Psoas muscle (tissue), 8 donors: ENCODE measurements around the gene RBBP8NL. TPM values are rescaled to one million over a fixed set of nuclear protein-coding genes. Genes with fewer than 3 reads are reported as not detected.
"Not testable (repeated sequence)": the region's sequence is repeated elsewhere in the genome, so short reads cannot be mapped to it uniquely, and the experiment has no call there.

Source experiments
- ATAC-seq, 4 donors: fragments of 200-7000 bp; cut with Tn5 transposase; one replicate each; pipeline ENCODE4 v1.9.1; 2020; ENCODE audit warnings: moderate library complexity in 3 of 4, mild to moderate bottlenecking in 2 of 4
- DNase-seq, 2 donors: peaks; one replicate each; pipeline ENCODE4 v3.0.0-alpha.2; 2020
- H3K27ac ChIP-seq: fragments of 200-600 bp; one replicate; pipeline ENCODE4 v1.8.0; 2022
- H3K27me3 ChIP-seq, 3 donors: fragments of 200-600 bp in 1 of 3; one replicate each; pipeline versions ENCODE4 v1.6.1 to v1.8.0; 2013 to 2022; ENCODE audit warnings: low read length in 2 of 3, mild to moderate bottlenecking in 2 of 3, moderate library complexity in 1 of 3; ENCODE audit not compliant: insufficient read depth in 3 of 3
- H3K36me3 ChIP-seq, 2 donors: fragments of 200-600 bp in 1 of 2; one replicate each; pipeline versions ENCODE4 v1.6.1 to v1.8.0; 2013 to 2022; ENCODE audit warnings: low read depth in 1 of 2, mild to moderate bottlenecking in 1 of 2, moderate library complexity in 1 of 2; ENCODE audit not compliant: insufficient read depth in 1 of 2
- H3K4me1 ChIP-seq: fragments of 200-600 bp; one replicate; pipeline ENCODE4 v1.8.0; 2022
- H3K4me3 ChIP-seq: fragments of 200-600 bp; one replicate; pipeline ENCODE4 v1.8.0; 2022; ENCODE audit warnings: mild to moderate bottlenecking
- H3K9me3 ChIP-seq: fragments of 200-600 bp; one replicate; pipeline ENCODE4 v1.8.0; 2022
- CTCF ChIP-seq: fragments of 200-600 bp; IDR thresholded peaks from one replicate; pipeline ENCODE4 v1.8.0; 2022; ENCODE audit warnings: antibody characterized with exemption
- WGBS, 3 donors: extraction: QIAGEN DNeasy Blood & Tissue Kit; methylation state at CpG; one replicate each; pipeline versions ENCODE4 v1.1.6 to v1.1.7; 2013; 5-methylcytosine and 5-hydroxymethylcytosine counted together
- intact Hi-C, 2 donors: fragments of 100-400 bp; cut with DNase I; formaldehyde crosslinking; loops; one replicate each; pipeline versions ENCODE4 v1.11.0 to v1.14.2; 2022
- polyA plus RNA-seq, 3 donors: library from polyadenylated mRNA; stranded (reverse); fragments of 200-250 nt; gene quantifications; one replicate each; pipeline ENCODE4 v1.2.3, GENCODE V29; 2013
- total RNA-seq, 4 donors: library from RNA; stranded (reverse); fragmentation: NEBNext Ultra II Directional in 2 of 4; extraction: Animal tissue kit (Norgen Biotek cat#: 25700) in 2 of 4; gene quantifications; one replicate each; pipeline versions ENCODE4 v1.2.1 to v1.2.4, GENCODE V29; 2021 to 2023
- donor health status: healthy with polysubstance abuse.
- donor health status: DM: no; HTN: no; CAD: no; lungs with moderate emphysema.
- donor health status: Bipolar disorder and iron deficiency.
- donor health status: healthy.
- donor health status: DM: yes; HTN: yes; CAD: no.
- donor health status: DM: no; HTN: no; CAD: no.
- donor health status: DM: no; HTN: no; CAD: no.
- donor health status: DM: yes; HTN: yes; CAD: no.

The RBBP8NL gene
- total and polyA plus RNA-seq, 7 donors: 0.03 to 0.08 TPM; not detected in 5

GRCh38 chr20:62428002-62428372, 648 bp upstream of the RBBP8NL start:
- 83 to 85% (median 84%) methylated on average over 9 to 10 of the region's 10 CpGs for WGBS, 3 donors
- H3K4me1 ChIP-seq: no peaks in the 10 kb centered on the region
- TF ChIP-seq CTCF: no peak
- H3K36me3 ChIP-seq: no peaks in the 10 kb centered on the region
- intact Hi-C loops: no loop called here
- H3K27ac ChIP-seq: no peak overlapping the region
- no peak overlapping the region for H3K4me3 ChIP-seq
- no peaks in the 10 kb centered on the region for H3K9me3 ChIP-seq
- DNase-seq (no peak), ATAC-seq (no peak)
- H3K27me3 ChIP-seq: peaks cover 0 to 25% (median 9%) of the 10 kb centered on the region in 3 donors

- no peak overlapping the region for H3K4me3 ChIP-seq
- peaks cover 0 to 26% (median 9%) of the 10 kb centered on the region in 3 donors for H3K27me3 ChIP-seq
- DNase-seq (no peak), ATAC-seq (no peak)
- WGBS, 3 donors: 72 to 85% (median 73%) methylated on average over 21 to 22 of the region's 22 CpGs
- intact Hi-C loops: no loop called here
- H3K36me3 ChIP-seq: no peaks in the 10 kb centered on the region
- no peak for TF ChIP-seq CTCF
- no peak overlapping the region for H3K27ac ChIP-seq
- no peaks in the 10 kb centered on the region for H3K9me3 ChIP-seq
- no peaks in the 10 kb centered on the region for H3K4me1 ChIP-seq
Observed at GRCh38 chr20:62426699-62427131, 624 bp downstream of the RBBP8NL start.

GRCh38 chr20:62426059-62426348, 1.3 kb downstream of the RBBP8NL start:
- 97 to 98% (median 98%) methylated on average over 4 of the region's 4 CpGs for WGBS, 3 donors
- ATAC-seq, intact Hi-C loops, H3K36me3 ChIP-seq, H3K4me1 ChIP-seq, H3K4me3 ChIP-seq, DNase-seq, H3K27ac ChIP-seq, H3K9me3 ChIP-seq: not testable (repeated sequence)
- peaks cover 0 to 26% (median 9%) of the 10 kb centered on the region in 3 donors for H3K27me3 ChIP-seq

GRCh38 chr20:62425281-62426058, 1.9 kb downstream of the RBBP8NL start:
- WGBS, 3 donors: 39 to 62% (median 46%) methylated on average over 21 of the region's 21 CpGs
- intact Hi-C loops: no loop called here
- Histone ChIP-seq H3K27ac (no peak overlapping the region), H3K9me3 (no peaks in the 10 kb centered on the region), H3K4me1 (no peaks in the 10 kb centered on the region), H3K4me3 (no peak overlapping the region), H3K36me3 (no peaks in the 10 kb centered on the region), H3K27me3 (peaks cover 0 to 26% (median 9%) of the 10 kb centered on the region in 3 donors)
- ATAC-seq (peak in 1 of 4 donors; percentile 30), DNase-seq (no peak)
- TF ChIP-seq CTCF: no peak

- DNase-seq: no peak
- no peak for TF ChIP-seq CTCF
- Histone ChIP-seq H3K36me3 (no peaks in the 10 kb centered on the region), H3K27ac (no peak overlapping the region), H3K4me1 (no peaks in the 10 kb centered on the region), H3K27me3 (peaks cover 0 to 26% (median 9%) of the 10 kb centered on the region in 3 donors), H3K4me3 (no peak overlapping the region), H3K9me3 (no peaks in the 10 kb centered on the region)
- intact Hi-C loops: no loop called here
- 50 to 60% (median 54%) methylated on average over 21 to 23 of the region's 23 CpGs for WGBS, 3 donors
- no peak for ATAC-seq
Observed at GRCh38 chr20:62424249-62425107, 2.9 kb downstream of the RBBP8NL start.
